ENCODE results near the gene INHBE.

INHBE gene

GRCh38 chr12:57469296-57470164, 14.4 kb downstream of the INHBE start:
- Histone ChIP-seq H3K4me3 (ENCODE audit: low read depth, low read length) (no peak overlapping the region), H3K79me2 (ENCODE audit: control insufficient read depth, insufficient read depth, low read length, unreplicated experiment) (no peaks in the 10 kb centered on the region), H3K27me3 (ENCODE audit: insufficient read depth, low read length) (peaks cover 82% of the 10 kb centered on the region), H3K27ac (ENCODE audit: low read depth, low read length) (no peak overlapping the region), H3K4me1 (ENCODE audit: control insufficient read depth, insufficient read depth, low read length, unreplicated experiment) (no peaks in the 10 kb centered on the region), H2AFZ (ENCODE audit: low read length, unreplicated experiment) (no peak overlapping the region), H3K36me3 (ENCODE audit: insufficient read depth, low read length) (no peaks in the 10 kb centered on the region)

- H2AFZ ChIP-seq (ENCODE audit: low read length, unreplicated experiment) = no peak overlapping the region
- H3K4me3 ChIP-seq (ENCODE audit: low read depth, low read length) = no peak overlapping the region
- H3K36me3 ChIP-seq (ENCODE audit: insufficient read depth, low read length) = no peaks in the 10 kb centered on the region
- no peak overlapping the region for H3K27ac ChIP-seq (ENCODE audit: low read depth, low read length)
- peaks cover 82% of the 10 kb centered on the region for H3K27me3 ChIP-seq (ENCODE audit: insufficient read depth, low read length)
- no peaks in the 10 kb centered on the region for H3K4me1 ChIP-seq (ENCODE audit: control insufficient read depth, insufficient read depth, low read length, unreplicated experiment)
- no peaks in the 10 kb centered on the region for H3K79me2 ChIP-seq (ENCODE audit: control insufficient read depth, insufficient read depth, low read length, unreplicated experiment)
Measured at GRCh38 chr12:57470286-57470969, 15.3 kb downstream of the INHBE start.

- H3K4me1 ChIP-seq (ENCODE audit: control insufficient read depth, insufficient read depth, low read length, unreplicated experiment) = peaks cover 7% of the 10 kb centered on the region
- no peak overlapping the region for H3K4me3 ChIP-seq (ENCODE audit: low read depth, low read length)
- H2AFZ ChIP-seq (ENCODE audit: low read length, unreplicated experiment) = no peak overlapping the region
- no peak overlapping the region for H3K27ac ChIP-seq (ENCODE audit: low read depth, low read length)
- H3K27me3 ChIP-seq (ENCODE audit: insufficient read depth, low read length) = peaks cover 86% of the 10 kb centered on the region
- no peaks in the 10 kb centered on the region for H3K36me3 ChIP-seq (ENCODE audit: insufficient read depth, low read length)
- H3K79me2 ChIP-seq (ENCODE audit: control insufficient read depth, insufficient read depth, low read length, unreplicated experiment) = no peaks in the 10 kb centered on the region
Measured at GRCh38 chr12:57470970-57471656, 16.0 kb downstream of the INHBE start.

GRCh38 chr12:57471661-57472060, 16.6 kb downstream of the INHBE start:
- Histone ChIP-seq H3K4me1 (ENCODE audit: control insufficient read depth, insufficient read depth, low read length, unreplicated experiment) (peaks cover 9% of the 10 kb centered on the region), H3K36me3 (ENCODE audit: insufficient read depth, low read length) (no peaks in the 10 kb centered on the region), H3K79me2 (ENCODE audit: control insufficient read depth, insufficient read depth, low read length, unreplicated experiment) (no peaks in the 10 kb centered on the region), H3K27me3 (ENCODE audit: insufficient read depth, low read length) (peaks cover 91% of the 10 kb centered on the region), H2AFZ (ENCODE audit: low read length, unreplicated experiment) (no peak overlapping the region), H3K27ac (ENCODE audit: low read depth, low read length) (no peak overlapping the region), H3K4me3 (ENCODE audit: low read depth, low read length) (no peak overlapping the region)

- H3K36me3 ChIP-seq (ENCODE audit: insufficient read depth, low read length) = no peaks in the 10 kb centered on the region
- H3K27ac ChIP-seq (ENCODE audit: low read depth, low read length) = no peak overlapping the region
- H3K79me2 ChIP-seq (ENCODE audit: control insufficient read depth, insufficient read depth, low read length, unreplicated experiment) = no peaks in the 10 kb centered on the region
- H3K4me3 ChIP-seq (ENCODE audit: low read depth, low read length) = no peak overlapping the region
- H3K4me1 ChIP-seq (ENCODE audit: control insufficient read depth, insufficient read depth, low read length, unreplicated experiment) = peaks cover 9% of the 10 kb centered on the region
- peaks cover 91% of the 10 kb centered on the region for H3K27me3 ChIP-seq (ENCODE audit: insufficient read depth, low read length)
- H2AFZ ChIP-seq (ENCODE audit: low read length, unreplicated experiment) = no peak overlapping the region
Measured at GRCh38 chr12:57472391-57472790, 17.3 kb downstream of the INHBE start.

- peaks cover 86% of the 10 kb centered on the region for H3K27me3 ChIP-seq (ENCODE audit: insufficient read depth, low read length)
Measured at GRCh38 chr12:57473392-57473791, 18.3 kb downstream of the INHBE start.

GRCh38 chr12:57473886-57474285, 18.8 kb downstream of the INHBE start:
- H3K79me2 ChIP-seq (ENCODE audit: control insufficient read depth, insufficient read depth, low read length, unreplicated experiment) = no peaks in the 10 kb centered on the region
- no peak overlapping the region for H3K27ac ChIP-seq (ENCODE audit: low read depth, low read length)
- H3K27me3 ChIP-seq (ENCODE audit: insufficient read depth, low read length) = peaks cover 83% of the 10 kb centered on the region
- H3K4me3 ChIP-seq (ENCODE audit: low read depth, low read length) = no peak overlapping the region
- H2AFZ ChIP-seq (ENCODE audit: low read length, unreplicated experiment) = no peak overlapping the region
- H3K4me1 ChIP-seq (ENCODE audit: control insufficient read depth, insufficient read depth, low read length, unreplicated experiment) = peaks cover 9% of the 10 kb centered on the region
- no peaks in the 10 kb centered on the region for H3K36me3 ChIP-seq (ENCODE audit: insufficient read depth, low read length)

More at GRCh38 chr12:57473392-57473791, 18.3 kb downstream of the INHBE start:
- Histone ChIP-seq H3K79me2 (ENCODE audit: control insufficient read depth, insufficient read depth, low read length, unreplicated experiment) (no peaks in the 10 kb centered on the region), H3K4me1 (ENCODE audit: control insufficient read depth, insufficient read depth, low read length, unreplicated experiment) (peaks cover 9% of the 10 kb centered on the region), H2AFZ (ENCODE audit: low read length, unreplicated experiment) (no peak overlapping the region), H3K4me3 (ENCODE audit: low read depth, low read length) (no peak overlapping the region), H3K27ac (ENCODE audit: low read depth, low read length) (no peak overlapping the region), H3K36me3 (ENCODE audit: insufficient read depth, low read length) (no peaks in the 10 kb centered on the region)

- no peak overlapping the region for H3K4me3 ChIP-seq (ENCODE audit: low read depth, low read length)
- H3K79me2 ChIP-seq (ENCODE audit: control insufficient read depth, insufficient read depth, low read length, unreplicated experiment) = no peaks in the 10 kb centered on the region
- H3K36me3 ChIP-seq (ENCODE audit: insufficient read depth, low read length) = no peaks in the 10 kb centered on the region
- no peak overlapping the region for H2AFZ ChIP-seq (ENCODE audit: low read length, unreplicated experiment)
- H3K27ac ChIP-seq (ENCODE audit: low read depth, low read length) = no peak overlapping the region
- peaks cover 78% of the 10 kb centered on the region for H3K27me3 ChIP-seq (ENCODE audit: insufficient read depth, low read length)
- H3K4me1 ChIP-seq (ENCODE audit: control insufficient read depth, insufficient read depth, low read length, unreplicated experiment) = peaks cover 9% of the 10 kb centered on the region
Measured at GRCh38 chr12:57474430-57474829, 19.3 kb downstream of the INHBE start.

GRCh38 chr12:57474862-57475261, 19.8 kb downstream of the INHBE start:
- no peak overlapping the region for H2AFZ ChIP-seq (ENCODE audit: low read length, unreplicated experiment)
- peak overlapping the region; percentile 61; the same call in 1 of the 2 replicates for H3K4me3 ChIP-seq (ENCODE audit: low read depth, low read length)
- no peak overlapping the region for H3K27ac ChIP-seq (ENCODE audit: low read depth, low read length)
- H3K27me3 ChIP-seq (ENCODE audit: insufficient read depth, low read length) = peaks cover 73% of the 10 kb centered on the region
- H3K79me2 ChIP-seq (ENCODE audit: control insufficient read depth, insufficient read depth, low read length, unreplicated experiment) = no peaks in the 10 kb centered on the region
- no peaks in the 10 kb centered on the region for H3K36me3 ChIP-seq (ENCODE audit: insufficient read depth, low read length)
- H3K4me1 ChIP-seq (ENCODE audit: control insufficient read depth, insufficient read depth, low read length, unreplicated experiment) = peaks cover 9% of the 10 kb centered on the region

GRCh38 chr12:57475271-57476161, 20.4 kb downstream of the INHBE start:
- Histone ChIP-seq H3K27ac (ENCODE audit: low read depth, low read length) (no peak overlapping the region), H3K4me3 (ENCODE audit: low read depth, low read length) (peak overlapping the region; percentile 61), H3K27me3 (ENCODE audit: insufficient read depth, low read length) (peaks cover 69% of the 10 kb centered on the region)

More at GRCh38 chr12:57475271-57476161, 20.4 kb downstream of the INHBE start:
- Histone ChIP-seq H3K79me2 (ENCODE audit: control insufficient read depth, insufficient read depth, low read length, unreplicated experiment) (no peaks in the 10 kb centered on the region), H3K36me3 (ENCODE audit: insufficient read depth, low read length) (no peaks in the 10 kb centered on the region), H2AFZ (ENCODE audit: low read length, unreplicated experiment) (no peak overlapping the region), H3K4me1 (ENCODE audit: control insufficient read depth, insufficient read depth, low read length, unreplicated experiment) (peaks cover 9% of the 10 kb centered on the region)
